ENCODE results near the gene ABR.
"Not testable (repeated sequence)": the region's sequence is repeated elsewhere in the genome, so short reads cannot be mapped to it uniquely, and the experiment has no call there.

The ABR gene

DNA sequence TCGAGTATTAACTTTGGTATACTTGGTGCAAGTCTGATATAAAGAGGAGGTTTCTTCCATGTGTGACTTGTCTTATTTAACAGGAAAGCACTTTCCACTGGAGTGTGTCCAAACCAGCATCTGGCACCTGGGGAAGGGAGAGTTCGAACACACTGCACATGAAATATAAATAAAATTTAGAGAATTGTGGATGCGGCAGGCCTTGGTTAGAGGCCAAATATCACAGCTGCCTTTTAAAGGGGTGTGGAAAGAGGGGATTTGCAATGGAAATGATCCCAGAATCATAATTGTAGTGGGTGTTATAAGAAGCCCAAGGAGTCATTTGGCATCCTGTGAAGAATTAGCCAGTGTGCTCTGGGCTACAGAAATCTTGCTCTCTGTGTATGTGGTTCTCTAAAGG is 195.9 kb downstream of the ABR start:
- DNase-seq (ENCODE audit: low read depth in 2 of 2), result no peak

GRCh38 chr17:981292-981658 is 198.5 kb downstream of the ABR start:
- DNase-seq (ENCODE audit: low read depth in 2 of 2), result no peak

DNA sequence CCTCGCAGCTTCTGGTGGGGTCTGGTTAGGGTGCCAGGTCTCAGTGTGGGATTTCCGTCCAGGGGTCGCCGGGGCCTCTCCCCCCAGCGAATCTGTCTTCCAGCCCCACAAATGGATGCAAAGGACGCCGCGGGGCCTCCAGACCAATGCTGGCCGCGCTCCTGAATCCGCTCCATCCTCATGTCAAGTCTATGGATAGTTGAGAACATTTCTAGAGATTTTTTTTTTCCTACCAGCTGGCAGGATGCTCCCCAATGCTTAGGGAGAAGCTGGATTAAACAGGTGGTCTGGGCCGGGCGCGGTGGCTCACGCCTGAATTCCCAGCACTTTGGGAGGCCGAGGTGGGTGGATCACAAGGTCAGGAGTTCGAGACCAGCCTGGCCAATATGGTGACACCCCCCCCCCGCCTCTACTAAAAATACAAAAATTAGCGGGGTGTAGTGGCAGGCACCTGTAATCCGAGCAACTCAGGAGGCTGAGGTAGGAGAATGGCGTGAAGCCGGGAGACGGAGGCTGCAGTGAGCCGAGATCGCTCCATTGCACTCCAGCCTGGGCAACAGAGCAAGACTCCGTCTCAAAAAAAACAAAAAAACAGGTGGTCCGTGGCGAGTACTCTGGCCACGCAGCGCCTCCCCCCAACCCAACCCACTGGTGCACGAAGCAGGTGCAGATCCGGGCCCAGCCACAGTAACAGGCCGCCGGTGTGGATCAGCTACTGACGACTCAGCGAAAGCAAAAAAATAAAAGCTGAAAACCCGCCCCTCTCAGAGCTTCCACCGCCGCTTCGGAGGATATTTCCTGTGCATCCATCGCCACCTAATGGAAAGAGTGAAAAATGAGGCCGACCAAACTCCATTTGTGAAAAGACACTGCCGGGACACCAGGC is 199.1 kb downstream of the ABR start:
- DNase-seq (ENCODE audit: low read depth in 2 of 2), result peak; percentile 40 to 59

DNA sequence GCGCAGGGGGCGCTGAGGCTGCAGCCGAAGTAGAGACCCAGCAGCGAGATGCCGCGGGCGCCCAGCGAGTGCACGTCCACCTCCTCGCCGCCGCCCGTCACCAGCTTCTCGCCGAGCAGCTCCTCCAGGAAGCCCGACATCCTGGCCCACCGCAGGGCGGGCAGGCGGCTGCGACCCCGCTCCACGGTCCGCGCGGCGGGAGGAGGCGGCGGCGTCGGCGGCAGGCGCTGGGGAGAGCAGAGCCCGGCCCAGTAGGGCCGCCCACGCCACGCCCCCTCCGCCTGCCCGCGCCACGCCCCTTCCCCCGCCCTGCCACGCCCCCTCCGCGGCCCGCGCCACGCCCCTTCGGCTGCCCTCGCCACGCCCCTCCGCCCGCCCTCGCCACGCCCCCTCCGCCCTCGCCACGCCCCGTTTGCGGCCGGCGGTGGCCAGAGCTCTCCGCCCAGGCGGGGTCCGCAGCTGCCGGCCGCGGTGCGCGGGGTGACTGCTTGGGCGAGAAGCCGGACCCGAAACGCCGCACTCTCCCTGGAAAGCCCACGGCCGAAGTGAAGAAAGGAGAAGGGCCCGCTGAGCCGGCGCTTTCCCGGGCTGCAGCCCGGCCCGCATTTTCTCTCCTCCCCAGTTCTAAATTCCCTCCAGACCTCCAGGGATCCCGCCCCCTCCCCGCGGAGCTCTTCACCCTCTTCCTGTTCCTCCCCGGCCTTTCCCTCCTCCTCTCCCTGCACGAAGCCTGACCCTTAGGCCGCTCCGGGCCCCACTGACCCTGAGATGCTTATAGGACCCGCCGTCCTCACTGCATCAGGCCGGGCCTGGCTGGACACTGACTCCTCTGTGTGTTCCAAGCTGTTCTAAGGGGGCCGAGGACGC is 200.0 kb downstream of the ABR start, which contains the start of gene NXN:
Gene NXN (minus strand): TSS at position 238 of the 867 bp plus-strand sequence.
- DNase-seq (ENCODE audit: low read depth in 2 of 2), result peak; percentile 82 to 86

DNA sequence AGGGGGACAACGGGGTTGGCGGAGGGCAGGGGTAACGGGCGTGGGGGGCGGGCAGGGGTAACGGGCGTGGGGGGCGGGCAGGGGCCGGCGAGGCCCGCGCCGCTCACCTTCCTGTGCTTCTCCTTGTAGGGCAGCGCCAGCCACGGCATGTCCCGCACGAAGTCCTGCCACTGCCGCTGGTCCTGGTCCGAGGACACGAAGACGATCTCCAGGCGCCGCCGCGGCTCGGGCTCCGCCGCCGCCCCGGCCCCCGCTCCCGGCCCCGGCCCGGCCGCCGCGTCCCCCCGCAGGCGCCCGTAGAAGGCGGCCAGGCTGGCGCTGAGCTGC is 200.6 kb downstream of the ABR start:
- no peak for DNase-seq (ENCODE audit: low read depth in 2 of 2)

DNA sequence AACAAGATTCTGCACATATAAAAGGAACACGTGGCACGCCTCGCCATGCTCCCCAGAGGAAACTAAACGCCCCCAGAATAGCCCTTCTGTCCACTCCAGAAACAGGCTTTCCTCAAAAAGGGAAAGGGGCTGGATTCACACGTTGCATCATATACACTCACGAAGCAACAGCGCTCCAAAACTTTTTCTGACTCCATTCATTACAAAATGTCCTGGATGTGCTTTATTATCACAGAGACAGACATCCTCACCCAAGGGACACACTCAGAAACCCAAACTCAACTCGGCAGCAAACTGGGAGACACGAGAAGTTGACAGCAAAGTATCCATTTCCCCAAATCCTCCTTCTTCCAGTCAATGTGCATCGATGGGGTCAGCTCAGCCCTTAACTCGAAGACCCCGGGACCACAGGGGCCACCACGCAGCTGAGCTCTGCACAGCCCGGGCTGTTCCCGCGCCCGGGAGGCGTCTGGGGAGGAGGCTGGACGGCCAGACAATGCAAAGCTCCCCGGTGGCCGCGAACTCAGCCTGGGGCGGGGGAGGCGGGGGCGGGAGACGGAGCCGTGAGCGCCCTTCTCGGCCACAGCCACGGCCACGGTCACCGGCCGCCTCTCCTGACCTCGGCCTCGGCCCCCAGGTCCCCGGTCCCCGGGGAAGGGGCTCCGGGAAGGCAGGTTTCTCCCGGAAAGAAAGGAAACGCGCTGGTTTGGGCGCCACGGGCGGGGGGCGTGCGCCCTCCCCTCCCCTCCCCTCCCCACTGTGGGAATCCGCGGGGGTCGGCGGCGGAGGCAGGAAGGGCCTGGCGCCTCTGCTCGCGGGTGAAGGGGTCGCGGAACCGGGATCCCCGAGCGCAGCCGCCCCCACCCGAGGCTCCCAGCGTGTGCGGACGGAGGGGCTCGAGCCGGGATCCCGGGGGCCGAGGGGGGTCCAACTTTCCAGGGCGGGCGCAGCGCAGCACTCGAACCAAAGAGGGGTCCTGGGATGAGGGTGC is 201.4 kb downstream of the ABR start:
- no peak for DNase-seq (ENCODE audit: low read depth in 2 of 2)

DNA sequence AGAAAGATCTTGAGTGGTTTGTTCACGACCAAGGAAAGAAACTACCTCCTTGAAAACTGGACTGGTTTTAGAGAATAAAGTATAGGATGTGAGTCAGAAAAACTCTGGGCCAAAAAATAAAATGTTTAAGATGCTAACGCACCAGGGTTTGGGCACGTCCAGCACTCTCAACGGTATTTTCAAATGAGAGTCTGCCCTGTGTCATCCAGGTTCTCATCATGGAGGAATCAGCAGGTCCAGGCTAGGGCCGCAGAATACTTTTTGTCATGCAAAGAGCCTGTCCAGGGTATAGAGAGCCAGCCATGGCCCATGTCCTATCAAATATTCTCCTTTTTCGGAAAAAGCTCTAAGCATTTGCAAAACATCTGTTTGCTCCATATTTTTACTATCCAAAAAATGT is 202.6 kb downstream of the ABR start:
- no peak for DNase-seq (ENCODE audit: low read depth in 2 of 2)

DNA sequence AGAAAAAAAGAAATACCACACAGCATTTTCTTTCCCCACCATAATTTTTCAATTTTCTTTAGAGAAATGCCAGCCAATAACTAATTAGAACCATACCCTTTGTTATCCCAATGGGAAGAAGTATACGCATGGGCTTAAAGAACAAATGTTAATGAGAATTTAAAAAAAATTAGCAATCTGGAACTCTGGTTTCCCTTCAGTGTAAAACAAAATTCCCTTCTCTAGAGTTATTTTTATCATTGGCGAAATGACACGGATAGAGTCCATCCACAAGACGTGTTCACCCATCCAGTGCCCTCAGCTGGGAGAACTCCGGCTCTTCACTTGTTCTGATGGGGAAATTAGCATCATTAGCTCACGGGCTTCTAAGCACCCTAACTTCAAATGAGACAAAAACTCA is 203.5 kb downstream of the ABR start:
- no peak for DNase-seq (ENCODE audit: low read depth in 2 of 2)

GRCh38 chr17:975371-975915 is 204.3 kb downstream of the ABR start:
- no peak for DNase-seq (ENCODE audit: low read depth in 2 of 2)

DNA sequence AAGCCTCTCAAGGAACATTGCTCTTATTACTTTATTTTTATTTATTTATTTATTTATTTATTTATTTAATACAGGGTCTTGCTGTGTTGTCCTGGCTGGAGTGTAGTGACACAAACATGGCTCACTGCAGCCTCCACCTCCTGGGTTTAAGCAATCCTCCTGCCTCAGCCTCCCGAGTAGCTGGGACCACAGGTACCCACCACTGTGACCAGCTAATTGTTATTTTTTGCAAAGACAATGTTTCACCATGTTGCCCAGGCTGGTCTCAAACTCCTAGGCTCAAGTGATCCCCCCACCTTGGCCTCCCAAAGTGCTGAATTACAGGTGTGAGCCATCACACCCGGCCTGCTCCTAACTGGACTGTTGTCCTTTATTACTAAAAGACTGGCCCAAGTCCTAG is 205.0 kb downstream of the ABR start:
- DNase-seq (ENCODE audit: low read depth in 2 of 2), result not testable (repeated sequence)

GRCh38 chr17:973053-973452 is 206.7 kb downstream of the ABR start:
- no peak for DNase-seq (ENCODE audit: low read depth in 2 of 2)

- DNase-seq (ENCODE audit: low read depth in 2 of 2), result not testable (repeated sequence)
Observed at GRCh38 chr17:971861-972260, 207.9 kb downstream of the ABR start.

GRCh38 chr17:970364-970763 is 209.4 kb downstream of the ABR start:
- no peak for DNase-seq (ENCODE audit: low read depth in 2 of 2)

DNA sequence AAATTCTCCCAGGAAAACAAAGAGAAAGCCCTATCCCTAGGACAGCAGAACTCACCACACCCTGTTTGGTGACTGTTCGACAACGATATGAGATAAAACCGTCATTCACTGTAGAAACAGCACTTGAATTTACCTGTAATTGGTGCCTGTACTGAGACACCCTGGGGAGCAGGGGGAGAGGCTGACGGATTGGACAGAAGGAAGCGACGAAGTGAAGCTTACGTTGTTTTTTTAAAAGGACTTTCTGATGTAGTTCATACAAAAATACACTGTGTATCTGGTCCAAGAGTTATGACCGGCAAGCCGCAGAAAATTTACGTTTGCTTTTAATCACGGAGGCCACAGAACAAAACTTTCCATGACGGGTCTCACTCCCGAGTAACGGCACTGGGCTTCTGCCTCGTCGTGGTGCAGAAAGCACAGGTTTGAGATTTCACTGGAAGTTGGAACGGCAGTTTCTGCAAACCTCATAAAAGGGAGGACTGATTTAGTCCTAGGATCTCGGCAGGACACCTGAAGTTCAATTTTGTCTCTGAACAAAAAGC is 209.9 kb downstream of the ABR start:
- no peak for DNase-seq (ENCODE audit: low read depth in 2 of 2)

- DNase-seq (ENCODE audit: low read depth in 2 of 2), result no peak
Observed at GRCh38 chr17:968812-969730, 210.7 kb downstream of the ABR start.

GRCh38 chr17:967122-967521 is 212.7 kb downstream of the ABR start:
- no peak for DNase-seq (ENCODE audit: low read depth in 2 of 2)

GRCh38 chr17:965311-965989 is 214.3 kb downstream of the ABR start:
- DNase-seq (ENCODE audit: low read depth in 2 of 2), result no peak

DNA sequence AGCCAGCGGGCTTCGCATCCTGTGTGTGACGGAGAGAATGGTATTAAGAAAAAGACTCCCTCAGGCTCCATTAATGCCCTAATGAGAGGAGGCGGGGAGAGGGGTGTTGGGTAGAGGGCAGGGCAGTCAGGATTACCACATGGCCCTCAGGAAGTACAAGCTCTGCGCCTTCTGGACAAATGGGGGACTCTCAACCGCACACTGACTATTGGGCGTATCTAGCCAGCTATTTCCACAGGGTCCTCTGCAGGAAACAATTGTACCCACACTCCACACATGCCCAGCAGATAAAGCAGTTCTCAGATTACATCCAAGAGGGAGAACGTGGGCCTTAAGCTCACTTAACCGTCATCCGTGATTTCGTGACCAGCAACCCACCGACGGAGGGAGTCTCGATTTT is 214.9 kb downstream of the ABR start:
- no peak for DNase-seq (ENCODE audit: low read depth in 2 of 2)

GRCh38 chr17:962670-963069 is 217.1 kb downstream of the ABR start:
- no peak for DNase-seq (ENCODE audit: low read depth in 2 of 2)

Measured in stimulated activated CD8-positive, alpha-beta memory T cell treated with anti-CD3 and anti-CD28 coated beads, Interleukin-2, amount 100 ng/mL, for 48 hours (primary cell).